Stimulated activated naive CD8-positive, alpha-beta T cell treated with anti-CD3 and anti-CD28 coated beads, Interleukin-15, amount 100 ng/mL, for 72 hours (primary cell): ENCODE measurements around the gene ZC3HAV1.
"Not testable (repeated sequence)": the region's sequence is repeated elsewhere in the genome, so short reads cannot be mapped to it uniquely, and the experiment has no call there.

ENCODE experiments used
- ATAC-seq: fragments of 150-1000 bp; cut with Tn5 transposase; 2 replicates; pipeline ENCODE4 v1.10.0; 2021; ENCODE audit warnings: mild to moderate bottlenecking, moderate library complexity
- DNase-seq, 2 donors: peaks; one replicate each; pipeline ENCODE4 v3.0.0; 2021 to 2022
- H3K27ac Mint-ChIP-seq, 2 donors: one replicate each; pipeline ENCODE4 v1.8.0; 2022; ENCODE audit warnings: mild to moderate bottlenecking in 2 of 2, mixed read lengths in 2 of 2, moderate library complexity in 2 of 2
- H3K27me3 Mint-ChIP-seq: one replicate; pipeline ENCODE4 v1.8.0; 2022; ENCODE audit warnings: mixed read lengths
- H3K4me1 Mint-ChIP-seq: one replicate; pipeline ENCODE4 v1.8.0; 2022; ENCODE audit warnings: mild to moderate bottlenecking, mixed read lengths
- H3K4me3 Mint-ChIP-seq, 2 donors: one replicate each; pipeline ENCODE4 v1.8.0; 2022; ENCODE audit warnings: mild to moderate bottlenecking in 2 of 2, mixed read lengths in 2 of 2, moderate library complexity in 1 of 2
- H3K9me3 Mint-ChIP-seq, 2 donors: one replicate each; pipeline ENCODE4 v1.8.0; 2022; ENCODE audit warnings: mixed read lengths in 2 of 2

The ZC3HAV1 gene

GRCh38 chr7:139104091-139104450 is 5.4 kb downstream of the ZC3HAV1 start:
- Mint-ChIP-seq H3K4me3 (peak overlapping the region; percentile 86 to 91), H3K9me3 (no peaks in the 10 kb centered on the region), H3K4me1 (peaks cover 51% of the 10 kb centered on the region), H3K27ac (peak overlapping the region; percentile 93 to 97), H3K27me3 (no peaks in the 10 kb centered on the region)
- ATAC-seq (peak; percentile 11), DNase-seq (no peak)

GRCh38 chr7:139103057-139103815 is 6.3 kb downstream of the ZC3HAV1 start:
- Mint-ChIP-seq H3K9me3 (no peaks in the 10 kb centered on the region), H3K27me3 (no peaks in the 10 kb centered on the region), H3K4me1 (peaks cover 59% of the 10 kb centered on the region), H3K4me3 (peak overlapping the region; percentile 86 to 91), H3K27ac (peak overlapping the region; percentile 93 to 97)
- DNase-seq = no peak
- ATAC-seq = no peak

GRCh38 chr7:139101637-139102158 is 7.8 kb downstream of the ZC3HAV1 start:
- peaks cover 75% of the 10 kb centered on the region for H3K4me1 Mint-ChIP-seq
- H3K4me3 Mint-ChIP-seq = peak overlapping the region; percentile 81 to 91
- H3K27me3 Mint-ChIP-seq, H3K9me3 Mint-ChIP-seq, ATAC-seq, DNase-seq: not testable (repeated sequence)
- peak overlapping the region; percentile 53 to 87 for H3K27ac Mint-ChIP-seq

GRCh38 chr7:139099172-139099947 is 10.2 kb downstream of the ZC3HAV1 start:
- Mint-ChIP-seq H3K4me1 (peaks cover 94% of the 10 kb centered on the region), H3K9me3 (no peaks in the 10 kb centered on the region), H3K27ac (peak overlapping the region; percentile 70 to 89), H3K27me3 (no peaks in the 10 kb centered on the region), H3K4me3 (peak overlapping the region; percentile 65 to 74)
- DNase-seq = no peak
- ATAC-seq = no peak

- ATAC-seq (peak; percentile 98), DNase-seq (peak; percentile 75 to 82)
- Mint-ChIP-seq H3K4me3 (peak overlapping the region; percentile 84 to 91), H3K9me3 (no peaks in the 10 kb centered on the region), H3K27me3 (no peaks in the 10 kb centered on the region), H3K27ac (peak overlapping the region; percentile 57 to 91), H3K4me1 (peaks cover 98% of the 10 kb centered on the region)
Measured at GRCh38 chr7:139095194-139095659, 14.3 kb downstream of the ZC3HAV1 start.

- peaks cover 93% of the 10 kb centered on the region for H3K4me1 Mint-ChIP-seq
- no peaks in the 10 kb centered on the region for H3K27me3 Mint-ChIP-seq
- H3K4me3 Mint-ChIP-seq = peak overlapping the region; percentile 84 to 91
- no peak for DNase-seq
- H3K9me3 Mint-ChIP-seq = no peaks in the 10 kb centered on the region
- ATAC-seq = peak; percentile 22
- H3K27ac Mint-ChIP-seq = peak overlapping the region; percentile 91 to 97
Measured at GRCh38 chr7:139094596-139094995, 14.9 kb downstream of the ZC3HAV1 start.

GRCh38 chr7:139094030-139094429 is 15.5 kb downstream of the ZC3HAV1 start:
- DNase-seq = no peak
- peaks cover 0 to 4% of the 10 kb centered on the region in 2 donors for H3K9me3 Mint-ChIP-seq
- H3K4me1 Mint-ChIP-seq = peaks cover 93% of the 10 kb centered on the region

GRCh38 chr7:139093512-139093911 is 16.0 kb downstream of the ZC3HAV1 start:
- peaks cover 90% of the 10 kb centered on the region for H3K4me1 Mint-ChIP-seq
- ATAC-seq, H3K27me3 Mint-ChIP-seq, H3K9me3 Mint-ChIP-seq, DNase-seq: not testable (repeated sequence)
- peak overlapping the region; percentile 91 to 97 for H3K27ac Mint-ChIP-seq
- H3K4me3 Mint-ChIP-seq = peak overlapping the region; percentile 84 to 91

More at GRCh38 chr7:139094030-139094429, 15.5 kb downstream of the ZC3HAV1 start:
- H3K27ac Mint-ChIP-seq = peak overlapping the region; percentile 91 to 97
- no peaks in the 10 kb centered on the region for H3K27me3 Mint-ChIP-seq
- peak overlapping the region; percentile 84 to 91 for H3K4me3 Mint-ChIP-seq
- ATAC-seq = no peak

GRCh38 chr7:139092090-139092796 is 17.3 kb downstream of the ZC3HAV1 start:
- Mint-ChIP-seq H3K4me1 (peaks cover 88% of the 10 kb centered on the region), H3K9me3 (peaks cover 7 to 9% of the 10 kb centered on the region in 2 donors), H3K27me3 (no peaks in the 10 kb centered on the region), H3K27ac (peak overlapping the region; percentile 89 to 98), H3K4me3 (peak overlapping the region; percentile 84 to 91)
- no peak for DNase-seq
- ATAC-seq = no peak

GRCh38 chr7:139091677-139091996 is 17.9 kb downstream of the ZC3HAV1 start:
- DNase-seq (no peak), ATAC-seq (no peak)
- peak overlapping the region; percentile 89 to 98 for H3K27ac Mint-ChIP-seq
- peaks cover 88% of the 10 kb centered on the region for H3K4me1 Mint-ChIP-seq
- no peaks in the 10 kb centered on the region for H3K27me3 Mint-ChIP-seq
- H3K4me3 Mint-ChIP-seq = peak overlapping the region; percentile 84 to 91
- H3K9me3 Mint-ChIP-seq = peaks cover 13 to 15% of the 10 kb centered on the region in 2 donors

- Mint-ChIP-seq H3K4me1 (peaks cover 86% of the 10 kb centered on the region), H3K27me3 (no peaks in the 10 kb centered on the region), H3K27ac (no peak overlapping the region), H3K4me3 (no peak overlapping the region), H3K9me3 (peaks cover 14 to 16% of the 10 kb centered on the region in 2 donors)
- ATAC-seq = no peak
- DNase-seq = no peak
Measured at GRCh38 chr7:139089118-139089517, 20.4 kb downstream of the ZC3HAV1 start.

GRCh38 chr7:139088268-139088667 is 21.3 kb downstream of the ZC3HAV1 start:
- Mint-ChIP-seq H3K9me3 (peaks cover 14 to 16% of the 10 kb centered on the region in 2 donors), H3K4me3 (no peak overlapping the region), H3K27me3 (no peaks in the 10 kb centered on the region), H3K27ac (no peak overlapping the region), H3K4me1 (peaks cover 86% of the 10 kb centered on the region)
- ATAC-seq = no peak
- DNase-seq = no peak

GRCh38 chr7:139087212-139087611 is 22.3 kb downstream of the ZC3HAV1 start:
- H3K9me3 Mint-ChIP-seq = peaks cover 14 to 16% of the 10 kb centered on the region in 2 donors
- H3K4me1 Mint-ChIP-seq = peaks cover 86% of the 10 kb centered on the region
- no peak overlapping the region for H3K4me3 Mint-ChIP-seq
- DNase-seq = no peak
- no peaks in the 10 kb centered on the region for H3K27me3 Mint-ChIP-seq
- peak overlapping the region in 1 of 2 donors; percentile 20 for H3K27ac Mint-ChIP-seq
- ATAC-seq = no peak

- Mint-ChIP-seq H3K4me1 (peaks cover 84% of the 10 kb centered on the region), H3K27me3 (no peaks in the 10 kb centered on the region), H3K9me3 (peaks cover 14 to 16% of the 10 kb centered on the region in 2 donors), H3K4me3 (no peak overlapping the region), H3K27ac (peak overlapping the region in 1 of 2 donors; percentile 59)
- no peak for DNase-seq
- ATAC-seq = no peak
Measured at GRCh38 chr7:139086454-139086853, 23.1 kb downstream of the ZC3HAV1 start.

GRCh38 chr7:139084709-139085108 is 24.8 kb downstream of the ZC3HAV1 start:
- no peak for DNase-seq

More at GRCh38 chr7:139084709-139085108, 24.8 kb downstream of the ZC3HAV1 start:
- Mint-ChIP-seq H3K9me3 (peaks cover 14 to 16% of the 10 kb centered on the region in 2 donors), H3K4me1 (peaks cover 90% of the 10 kb centered on the region), H3K27me3 (no peaks in the 10 kb centered on the region), H3K4me3 (no peak overlapping the region), H3K27ac (no peak overlapping the region)
- ATAC-seq = peak; percentile 37
